HG03521 (cell line): Measurements from ENCODE around the gene CDK15.

Experiments used
- ATAC-seq: cut with Tn5 transposase; IDR thresholded peaks from one replicate; pipeline ENCODE4 v1.9.1; 2021; ENCODE audit warnings: mild to moderate bottlenecking, moderate library complexity; ENCODE audit not compliant: unreplicated experiment

CDK15 gene

DNA sequence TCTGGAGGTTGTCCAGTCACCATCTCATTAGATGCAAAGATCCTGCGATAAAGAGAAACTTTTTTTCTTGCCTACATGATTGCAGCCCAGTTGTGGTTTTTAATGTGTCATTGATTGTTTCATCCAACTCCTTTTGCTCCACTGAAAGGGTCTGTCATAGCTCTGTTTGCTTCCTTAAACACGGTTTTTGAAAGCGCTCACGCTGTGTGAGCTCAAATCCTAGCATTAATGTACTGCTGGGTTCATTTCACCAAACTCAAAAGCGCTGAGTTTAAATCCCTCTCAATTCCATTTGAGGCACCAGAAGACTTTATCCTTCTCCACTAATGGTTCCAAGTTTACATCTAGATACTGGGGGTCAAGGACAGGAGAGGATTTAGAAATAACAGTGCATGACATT, 53.6 kb downstream of the CDK15 start:
- ATAC-seq: no peak

DNA sequence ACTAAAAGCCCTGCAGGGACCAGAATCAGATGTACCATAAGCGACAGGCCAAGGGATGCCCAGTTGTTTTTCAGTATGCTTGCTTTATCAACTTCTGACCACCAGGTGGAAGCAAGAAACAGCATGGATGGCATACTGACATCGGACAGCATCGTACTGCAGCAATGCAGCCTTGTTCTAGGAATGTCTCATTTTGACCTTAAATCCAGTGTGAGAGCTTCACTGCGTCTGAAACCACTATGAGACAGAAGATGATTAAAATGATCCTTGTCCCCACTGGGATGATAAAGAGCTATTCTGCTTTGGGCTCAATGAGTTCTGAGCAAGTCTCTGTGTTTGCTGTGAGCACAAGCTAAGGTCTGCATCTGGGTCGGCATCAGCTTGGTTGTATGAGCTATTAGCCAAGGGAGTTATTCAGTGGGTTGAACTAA, 54.3 kb downstream of the CDK15 start:
- no peak for ATAC-seq

DNA sequence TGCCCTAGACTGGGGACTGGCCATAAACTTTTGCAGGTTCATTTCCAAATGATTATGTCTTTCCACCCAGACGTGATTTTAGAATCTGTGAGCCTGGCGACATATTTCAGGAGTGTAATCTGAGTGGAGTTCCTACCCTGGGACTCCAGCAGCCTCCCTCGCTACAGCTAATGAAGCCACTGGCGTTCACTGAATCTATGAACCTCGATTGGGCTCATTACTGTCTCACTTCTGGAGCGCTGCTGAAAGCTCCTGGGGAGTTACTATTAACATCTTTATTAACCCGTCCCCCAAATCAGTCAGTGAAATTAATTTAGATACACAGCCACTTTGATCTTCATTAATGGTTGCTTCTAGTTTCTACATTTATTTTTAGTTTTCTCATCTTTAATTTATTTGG, 56.5 kb downstream of the CDK15 start:
- no peak for ATAC-seq

DNA sequence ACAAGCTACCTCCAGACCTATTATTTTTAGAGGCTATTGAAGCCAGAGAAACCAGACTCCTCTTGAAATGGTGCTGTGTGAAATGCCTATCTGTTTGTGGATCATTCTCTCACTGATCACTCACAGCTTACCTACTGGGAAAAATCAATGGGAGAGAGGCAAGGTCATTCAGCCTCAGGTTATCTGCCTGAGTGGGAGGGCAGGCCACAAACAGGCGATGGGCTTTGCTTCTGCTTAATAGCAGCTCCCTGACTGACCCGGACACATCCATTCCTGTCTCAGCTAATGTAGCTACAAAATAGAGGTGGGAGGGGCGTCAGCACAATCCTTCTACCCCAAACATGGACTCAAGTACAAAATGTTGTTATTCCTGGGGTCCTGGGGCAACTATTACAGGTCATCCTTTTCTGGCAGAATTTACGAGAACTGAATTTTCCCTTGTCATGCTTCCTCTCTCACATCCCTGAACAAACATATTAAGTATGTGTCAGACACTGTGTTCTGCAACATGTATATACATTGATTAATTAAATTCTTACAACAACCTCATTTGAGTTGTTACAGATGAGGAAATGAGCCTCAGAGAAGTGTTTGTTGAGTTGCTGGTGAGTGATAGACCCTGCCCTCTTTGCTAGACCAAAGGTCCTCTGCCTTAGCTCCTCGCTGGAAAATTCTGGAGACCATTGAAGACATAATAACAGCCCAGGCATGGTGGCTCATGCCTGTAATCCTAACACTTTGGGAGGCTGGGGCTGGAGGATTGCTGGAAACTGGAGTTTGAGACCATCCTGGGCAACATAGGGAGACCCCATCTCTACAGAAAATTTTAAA, 60.5 kb downstream of the CDK15 start:
- no peak for ATAC-seq

DNA sequence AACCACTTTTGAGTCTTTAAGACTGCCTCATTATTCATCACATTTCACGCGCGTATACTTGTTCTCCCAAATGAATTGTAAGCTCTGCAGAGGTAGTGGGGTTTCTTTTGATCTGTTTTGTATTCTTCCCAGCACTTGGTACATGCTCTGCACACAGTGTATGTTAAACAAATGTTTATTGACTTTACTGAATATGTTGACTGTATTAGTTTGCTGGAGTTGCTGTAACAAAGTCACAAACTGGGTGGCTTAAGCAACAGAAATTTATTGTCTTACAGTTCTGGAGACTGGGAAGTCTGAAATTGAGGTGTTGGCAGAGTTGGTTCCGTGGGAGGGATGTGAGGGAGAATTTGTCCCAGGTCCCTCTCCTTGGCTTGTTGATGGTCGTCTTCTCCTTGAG, 65.1 kb downstream of the CDK15 start:
- ATAC-seq: no peak

DNA sequence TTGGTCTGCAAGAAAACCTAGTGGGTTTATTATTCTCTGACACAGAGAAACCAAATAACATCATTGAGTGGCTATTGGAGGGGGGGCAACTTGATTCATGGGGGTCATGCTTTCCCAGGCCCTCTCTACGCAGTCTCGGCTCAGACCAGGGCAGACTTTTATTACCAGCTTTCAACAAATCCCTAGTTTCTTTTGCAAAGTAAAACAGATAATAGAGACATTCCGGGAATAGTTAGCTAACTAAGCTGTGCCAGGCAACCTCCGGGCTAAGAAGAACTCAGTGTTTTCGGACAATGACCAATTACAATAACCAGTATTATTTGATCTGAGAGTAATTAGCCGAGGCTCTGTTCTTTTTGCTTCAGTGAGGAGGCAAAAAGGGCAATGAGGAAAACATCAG, 66.3 kb downstream of the CDK15 start:
- no peak for ATAC-seq

DNA sequence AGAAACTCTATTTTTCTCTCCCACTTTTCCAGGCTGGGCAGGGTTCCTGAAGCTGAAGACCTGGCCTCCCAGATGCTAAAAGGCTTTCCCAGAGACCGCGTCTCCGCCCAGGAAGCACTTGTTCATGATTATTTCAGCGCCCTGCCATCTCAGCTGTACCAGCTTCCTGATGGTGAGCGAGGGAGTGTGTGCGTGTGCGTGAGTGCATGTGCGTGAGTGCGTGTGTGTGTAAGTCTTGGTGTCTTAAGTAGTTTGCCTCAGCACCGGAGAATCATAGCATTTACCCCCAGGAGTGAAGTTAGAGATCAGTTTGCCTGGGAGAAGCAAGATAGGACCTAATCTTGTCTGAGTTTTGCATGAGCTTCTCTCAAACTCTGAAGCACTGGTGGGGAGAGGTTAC, 73.7 kb downstream of the CDK15 start:
- ATAC-seq: no peak

DNA sequence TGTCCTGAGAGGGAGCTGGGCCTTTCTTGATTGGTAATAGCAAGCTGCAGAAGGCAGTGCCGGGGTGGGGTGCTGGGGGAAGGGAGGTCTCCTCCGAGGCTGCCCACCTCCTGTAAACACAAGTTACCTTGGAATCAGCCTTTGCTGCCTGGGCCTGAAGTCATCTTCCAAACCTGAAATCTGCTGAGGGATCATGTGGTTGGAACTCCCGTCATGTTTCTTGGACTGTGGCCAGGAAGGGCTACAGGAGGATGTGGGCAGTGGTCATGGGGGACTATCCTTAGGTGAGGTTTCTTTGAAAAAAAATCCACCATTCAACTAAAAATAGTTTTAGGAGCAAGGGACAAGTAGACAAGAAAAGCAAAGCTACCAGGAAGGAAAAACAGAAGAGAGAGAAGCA, 74.2 kb downstream of the CDK15 start:
- no peak for ATAC-seq

DNA sequence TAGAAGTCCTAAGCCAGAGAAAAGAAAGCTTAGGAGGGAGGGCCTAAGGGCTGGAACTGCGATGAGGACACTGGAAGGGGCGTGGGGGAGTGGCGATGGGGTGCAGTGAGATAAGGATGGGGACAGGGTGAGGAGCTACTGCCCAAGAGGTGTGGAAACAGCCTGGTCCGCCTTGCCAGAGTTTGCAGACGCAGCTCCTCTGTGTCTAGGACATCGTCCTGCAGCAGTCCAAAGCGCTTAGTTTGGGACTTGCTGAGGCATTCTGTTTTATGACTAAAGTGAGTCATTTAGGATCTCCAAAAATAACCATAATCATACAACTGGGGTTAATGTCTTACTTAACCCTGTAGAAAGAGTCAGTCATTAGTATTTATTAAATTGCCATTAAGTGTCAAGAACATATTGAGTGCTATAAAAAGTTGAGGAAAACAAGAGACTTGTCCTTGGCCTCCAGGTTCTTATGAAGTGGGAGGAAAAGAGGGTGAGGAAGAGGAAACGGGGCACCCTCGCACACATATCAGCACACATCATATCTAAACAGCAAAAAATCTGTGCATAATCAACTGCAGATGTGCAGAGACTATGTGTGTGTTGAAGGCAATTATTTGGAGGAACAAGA, 74.8 kb downstream of the CDK15 start:
- no peak for ATAC-seq

DNA sequence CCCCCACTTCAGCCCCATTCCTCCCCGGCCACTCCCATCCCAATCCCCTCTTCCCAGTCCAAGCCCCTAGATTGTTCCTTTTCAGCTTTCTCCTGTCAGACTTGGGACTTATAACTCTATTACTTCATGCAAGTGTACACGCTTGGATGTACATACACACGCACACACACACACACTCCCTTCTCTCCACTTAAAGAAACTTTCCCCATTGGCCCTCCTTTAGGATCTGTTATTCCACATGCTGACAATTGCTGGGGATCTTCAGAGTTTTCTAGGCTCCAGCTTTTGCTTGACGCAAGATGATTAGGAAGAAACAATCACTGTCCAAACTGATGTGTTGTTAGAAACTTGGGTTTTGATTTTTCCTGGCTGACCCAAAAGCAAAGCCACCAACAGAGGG, 75.4 kb downstream of the CDK15 start:
- ATAC-seq: no peak

DNA sequence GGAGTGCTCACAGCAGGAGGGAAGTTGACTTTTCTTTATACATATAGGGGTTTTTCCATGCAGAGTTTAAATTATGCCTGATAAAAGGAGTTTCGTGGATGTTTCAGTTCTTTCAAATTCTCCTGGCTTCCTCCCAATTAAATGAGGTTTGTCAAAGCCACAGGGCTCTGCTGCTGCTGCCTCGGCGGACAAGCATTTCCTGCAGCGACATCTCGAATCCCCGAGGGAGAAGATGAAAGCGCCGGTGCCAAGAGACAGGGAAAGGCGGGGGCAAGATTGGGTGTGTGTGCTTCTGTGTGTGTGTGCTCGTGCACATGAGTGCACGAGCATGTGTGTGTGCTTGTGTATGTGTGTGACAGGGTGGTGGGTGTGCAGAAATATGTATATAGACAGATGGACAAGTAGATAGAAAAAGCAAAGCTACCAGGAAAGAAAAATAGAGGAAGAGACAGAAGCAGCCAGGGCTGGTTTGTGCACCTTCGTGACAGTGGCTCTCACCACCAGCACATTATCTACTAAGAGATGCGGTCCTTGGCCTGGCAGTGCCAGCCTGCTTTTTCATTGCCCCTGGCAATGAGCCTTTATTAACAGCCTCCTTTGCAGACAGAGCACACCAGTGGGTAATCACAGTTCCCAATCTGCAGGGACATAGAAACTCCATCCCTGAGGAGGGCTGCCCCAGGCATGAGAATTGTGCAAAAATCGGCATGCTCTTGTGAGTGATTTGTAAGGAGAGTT, 76.2 kb downstream of the CDK15 start:
- ATAC-seq: no peak

DNA sequence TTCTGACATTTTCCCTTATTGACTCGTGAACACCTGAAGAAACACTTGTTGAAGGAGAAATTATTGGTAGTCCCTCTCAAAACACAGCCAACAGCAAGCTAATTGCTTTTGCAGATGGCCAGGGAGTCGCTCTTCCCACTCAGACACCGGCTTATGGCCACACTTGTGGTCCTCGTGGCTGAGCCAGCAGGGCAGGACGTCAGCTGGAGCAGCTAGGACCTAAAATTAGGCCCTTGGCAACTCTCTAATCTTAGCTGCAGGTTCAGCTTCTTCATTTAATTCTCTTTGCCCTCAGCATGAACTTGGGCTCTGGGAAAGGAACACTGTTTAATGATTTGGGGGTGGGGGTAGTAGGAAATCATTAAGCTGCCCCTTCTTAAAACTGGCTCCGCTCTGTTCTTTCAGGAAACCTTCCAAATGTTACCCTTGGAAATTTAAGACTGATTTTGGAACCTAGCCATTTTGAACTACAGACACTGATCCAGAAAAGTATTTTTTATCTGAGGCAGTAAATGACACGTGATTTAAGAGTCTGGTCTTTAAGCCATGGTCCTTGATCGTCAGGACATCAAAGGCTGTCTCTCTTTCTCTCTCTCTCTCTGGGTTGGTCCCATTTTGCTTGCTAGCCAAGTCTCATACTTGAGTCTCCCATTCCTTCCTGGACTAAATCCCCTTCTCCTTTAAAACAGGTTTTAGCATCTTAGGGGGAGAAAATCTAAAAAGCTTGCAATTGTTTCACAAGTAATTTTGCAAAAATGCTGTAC, 77.5 kb downstream of the CDK15 start:
- ATAC-seq: no peak

DNA sequence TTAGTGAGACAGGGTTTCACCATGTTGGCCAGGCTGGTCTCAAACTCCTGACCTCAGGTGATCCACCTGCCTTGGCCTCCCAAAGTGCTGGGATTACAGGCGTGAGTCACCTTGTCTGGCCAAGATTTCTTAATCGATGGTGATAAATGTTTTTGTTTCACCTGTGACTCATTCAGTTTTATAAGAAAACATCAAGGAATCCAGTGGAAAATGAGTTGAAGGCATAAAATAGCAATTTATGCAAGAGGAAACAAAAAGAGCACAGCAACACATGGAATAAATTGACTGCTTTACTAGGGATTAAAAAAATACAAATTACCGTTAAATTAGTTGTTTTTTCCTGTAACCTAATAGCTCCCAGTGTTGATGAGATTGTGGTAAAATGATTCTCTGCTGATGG, 80.2 kb downstream of the CDK15 start:
- no peak for ATAC-seq

DNA sequence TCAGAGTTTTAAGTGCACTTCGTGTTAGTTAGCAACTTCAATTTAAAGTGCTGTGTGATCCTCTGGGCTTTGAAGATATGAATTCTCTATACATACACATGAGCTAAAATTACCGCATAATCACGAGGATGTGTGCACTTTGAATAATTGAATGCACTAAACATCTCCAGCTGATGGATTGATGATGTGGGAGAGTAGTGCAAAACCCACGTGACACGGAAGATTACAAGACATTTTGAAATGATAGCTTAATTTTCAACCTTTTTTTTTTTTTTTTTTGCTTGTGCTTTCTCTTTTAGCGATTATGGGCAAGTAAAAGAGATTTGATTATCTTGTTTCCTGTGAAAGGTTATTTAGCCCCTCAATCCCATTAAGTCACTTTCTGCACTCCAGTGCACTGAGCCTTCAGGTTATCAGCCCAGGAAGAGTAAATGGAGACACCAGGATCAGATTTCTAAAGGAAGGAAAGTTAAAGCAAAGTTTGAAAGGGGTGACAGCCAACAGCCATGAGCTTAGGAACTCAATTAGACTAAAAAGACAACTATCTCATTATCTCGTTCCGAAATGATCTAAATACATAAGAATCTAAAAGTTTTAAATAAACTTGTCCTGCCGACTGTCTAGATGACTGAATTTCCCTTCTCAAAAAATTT, 81.6 kb downstream of the CDK15 start:
- no peak for ATAC-seq

DNA sequence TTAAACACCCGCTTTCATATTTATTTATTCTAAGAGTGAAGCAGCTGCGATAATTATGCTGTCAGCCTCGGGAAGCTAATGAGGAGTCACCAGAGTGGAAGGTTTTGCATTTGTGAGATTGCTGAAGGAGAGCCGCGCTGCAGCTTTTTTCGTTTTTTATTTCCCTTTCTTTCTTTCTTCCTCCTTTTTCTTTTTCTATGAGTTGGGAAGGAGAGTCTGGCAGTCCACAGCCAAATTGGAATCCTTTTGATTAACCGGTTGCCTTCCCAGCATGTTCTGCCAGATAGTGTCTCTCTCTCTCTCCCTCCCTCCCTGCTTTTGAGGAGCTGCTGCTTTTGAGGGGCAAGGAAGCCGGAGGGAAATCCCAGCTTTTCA, 82.1 kb downstream of the CDK15 start:
- no peak for ATAC-seq

DNA sequence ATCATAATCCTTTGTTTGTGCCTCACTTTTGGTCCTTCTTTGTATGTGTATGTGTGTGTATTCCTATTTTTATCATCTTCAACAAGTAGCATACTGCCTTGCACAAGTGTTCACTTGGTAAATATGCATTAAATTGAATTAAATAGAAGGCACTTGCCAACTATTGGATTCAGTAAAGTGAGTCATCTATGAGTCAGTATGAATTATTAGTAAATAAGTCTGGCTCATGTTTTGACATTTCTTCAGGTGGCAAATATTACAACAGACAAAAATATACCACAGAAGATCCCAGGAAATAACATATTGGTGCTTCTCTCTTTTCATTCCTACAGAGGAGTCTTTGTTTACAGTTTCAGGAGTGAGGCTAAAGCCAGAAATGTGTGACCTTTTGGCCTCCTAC, 84.1 kb downstream of the CDK15 start:
- ATAC-seq: no peak

DNA sequence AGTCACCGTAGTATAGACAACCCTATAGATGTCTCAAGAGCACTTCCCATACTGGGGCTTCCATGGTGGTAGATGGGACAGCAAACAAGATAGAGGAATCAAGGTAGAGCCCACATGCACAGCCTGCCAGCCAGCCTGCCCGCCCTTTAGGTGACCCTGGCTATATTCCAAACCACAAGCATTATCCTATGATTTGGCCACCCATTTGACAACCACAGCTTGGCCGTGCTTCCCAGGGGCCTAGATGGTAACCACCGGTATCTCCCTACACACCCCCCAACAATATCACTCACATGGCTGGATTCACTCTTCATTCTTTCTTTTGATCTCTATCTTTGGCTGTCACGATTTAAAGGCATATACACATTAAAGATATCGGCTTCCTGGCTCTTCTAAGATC, 85.3 kb downstream of the CDK15 start:
- ATAC-seq: no peak

DNA sequence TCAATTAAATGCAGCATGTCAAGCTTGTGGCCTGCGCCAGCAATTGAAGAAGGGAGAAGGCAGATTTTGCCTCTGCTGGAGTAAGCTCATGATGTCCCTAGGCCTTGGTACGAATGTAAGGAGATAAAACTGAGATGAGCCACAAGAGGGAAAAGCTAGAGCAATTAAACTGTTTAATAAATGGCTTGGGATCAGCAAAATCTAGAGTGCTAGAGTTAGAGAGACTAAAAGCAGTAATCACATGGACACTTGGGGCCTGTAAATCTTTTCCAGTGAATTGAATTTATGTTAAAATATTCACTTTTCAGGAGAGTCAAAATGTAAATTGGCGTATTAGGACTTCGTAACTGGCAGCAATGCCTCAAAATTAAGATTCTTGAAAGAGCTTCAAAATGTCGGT, 86.2 kb downstream of the CDK15 start:
- no peak for ATAC-seq

DNA sequence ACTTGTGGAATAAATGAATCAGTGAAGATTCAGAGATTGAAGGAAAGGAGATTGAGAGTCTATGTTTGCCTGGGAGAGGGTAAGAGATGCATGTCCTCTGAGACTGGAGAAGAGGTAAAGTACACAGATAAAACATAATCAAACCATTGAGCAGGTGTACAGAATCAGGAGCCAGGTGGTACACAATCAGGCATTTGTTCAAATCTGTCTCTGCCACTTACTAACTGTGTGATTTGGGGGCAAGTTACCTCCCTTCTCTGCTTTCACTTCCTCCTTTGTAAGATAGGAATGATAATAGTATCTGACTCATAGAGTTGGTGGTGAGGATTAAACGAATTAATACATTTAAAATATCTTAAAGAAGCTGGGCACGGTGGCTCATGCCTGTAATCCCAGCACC, 94.0 kb downstream of the CDK15 start:
- peak; percentile 61 for ATAC-seq

DNA sequence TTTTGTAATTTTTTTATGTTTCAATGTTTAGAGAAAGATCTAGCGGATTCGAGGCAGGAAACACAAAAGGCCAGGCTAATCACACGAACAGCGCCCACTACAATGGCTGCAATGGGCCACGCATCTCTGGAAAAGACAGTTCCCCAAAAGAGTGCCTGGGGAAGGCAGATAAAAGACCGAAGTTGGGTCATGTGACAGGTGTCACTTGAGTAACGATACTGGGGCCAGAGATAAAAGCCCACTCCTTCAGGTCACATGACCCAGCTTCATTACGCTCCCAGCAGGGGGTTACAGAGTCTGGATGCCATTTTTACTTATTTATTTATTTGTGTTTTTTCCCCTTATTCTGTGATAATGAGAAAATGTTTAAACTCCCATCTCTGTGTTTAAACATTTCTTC, 95.4 kb downstream of the CDK15 start:
- ATAC-seq: no peak
